ENCODE data around the gene ADD3. TPM values are rescaled to one million over a fixed set of nuclear protein-coding genes. Genes with fewer than 3 reads are reported as not detected.
"Not testable (repeated sequence)": the region's sequence is repeated elsewhere in the genome, so short reads cannot be mapped to it uniquely, and the experiment has no call there.

Gene ADD3
- total RNA-seq, 3 donors from 2014 or later, result 14.5 to 18.8 (median 16.6) TPM

- DNase-seq, result no peak
- ATAC-seq, result no peak
- no peak overlapping the region for H3K4me3 Mint-ChIP-seq
- peaks cover 79% of the 10 kb centered on the region for H3K4me1 Mint-ChIP-seq (ENCODE audit: low read depth)
- peaks cover 13% of the 10 kb centered on the region for H3K36me3 Mint-ChIP-seq (ENCODE audit: insufficient read depth)
- no peaks in the 10 kb centered on the region for H3K9me3 Mint-ChIP-seq
- no peaks in the 10 kb centered on the region for H3K27me3 Mint-ChIP-seq (ENCODE audit: low read depth)
These were observed 85.9 kb downstream of the ADD3 start for GRCh38 chr10:110093722-110094121.

GRCh38 chr10:110094786-110095185, 87.0 kb downstream of the ADD3 start:
- Mint-ChIP-seq H3K27me3 (ENCODE audit: low read depth) (no peaks in the 10 kb centered on the region), H3K4me3 (no peak overlapping the region), H3K9me3 (no peaks in the 10 kb centered on the region), H3K36me3 (ENCODE audit: insufficient read depth) (peaks cover 15% of the 10 kb centered on the region), H3K4me1 (ENCODE audit: low read depth) (peaks cover 80% of the 10 kb centered on the region)
- ATAC-seq, result no peak
- no peak for DNase-seq

- peaks cover 16% of the 10 kb centered on the region for H3K36me3 Mint-ChIP-seq (ENCODE audit: insufficient read depth)
- no peaks in the 10 kb centered on the region for H3K9me3 Mint-ChIP-seq
- H3K4me3 Mint-ChIP-seq, result peak overlapping the region; percentile 42
- H3K4me1 Mint-ChIP-seq (ENCODE audit: low read depth), result peaks cover 68% of the 10 kb centered on the region
- ATAC-seq (peak; percentile 81), DNase-seq (no peak)
- H3K27me3 Mint-ChIP-seq (ENCODE audit: low read depth), result no peaks in the 10 kb centered on the region
These were observed 93.8 kb downstream of the ADD3 start for GRCh38 chr10:110101464-110102144.

- Mint-ChIP-seq H3K4me3 (no peak overlapping the region), H3K36me3 (ENCODE audit: insufficient read depth) (peaks cover 19% of the 10 kb centered on the region), H3K27me3 (ENCODE audit: low read depth) (no peaks in the 10 kb centered on the region), H3K9me3 (no peaks in the 10 kb centered on the region), H3K4me1 (ENCODE audit: low read depth) (peaks cover 65% of the 10 kb centered on the region)
- no peak for ATAC-seq
- no peak for DNase-seq
These were observed 96.2 kb downstream of the ADD3 start for GRCh38 chr10:110103921-110104461.

- peaks cover 65% of the 10 kb centered on the region for H3K4me1 Mint-ChIP-seq (ENCODE audit: low read depth)
These were observed 98.1 kb downstream of the ADD3 start for GRCh38 chr10:110105873-110106272.

GRCh38 chr10:110107430-110107829, 99.6 kb downstream of the ADD3 start:
- H3K27me3 Mint-ChIP-seq (ENCODE audit: low read depth), result no peaks in the 10 kb centered on the region

More at GRCh38 chr10:110105873-110106272, 98.1 kb downstream of the ADD3 start:
- H3K4me3 Mint-ChIP-seq, result no peak overlapping the region
- H3K9me3 Mint-ChIP-seq, result no peaks in the 10 kb centered on the region
- DNase-seq (no peak), ATAC-seq (no peak)
- peaks cover 25% of the 10 kb centered on the region for H3K36me3 Mint-ChIP-seq (ENCODE audit: insufficient read depth)
- H3K27me3 Mint-ChIP-seq (ENCODE audit: low read depth), result no peaks in the 10 kb centered on the region

GRCh38 chr10:110107887-110108286, 100.1 kb downstream of the ADD3 start:
- no peak for ATAC-seq
- H3K9me3 Mint-ChIP-seq, result no peaks in the 10 kb centered on the region
- H3K4me1 Mint-ChIP-seq (ENCODE audit: low read depth), result peaks cover 49% of the 10 kb centered on the region
- H3K4me3 Mint-ChIP-seq, result no peak overlapping the region
- DNase-seq, result no peak
- H3K36me3 Mint-ChIP-seq (ENCODE audit: insufficient read depth), result peaks cover 23% of the 10 kb centered on the region
- H3K27me3 Mint-ChIP-seq (ENCODE audit: low read depth), result no peaks in the 10 kb centered on the region

More at GRCh38 chr10:110107430-110107829, 99.6 kb downstream of the ADD3 start:
- no peak for ATAC-seq
- Mint-ChIP-seq H3K4me1 (ENCODE audit: low read depth) (peaks cover 50% of the 10 kb centered on the region), H3K4me3 (no peak overlapping the region), H3K36me3 (ENCODE audit: insufficient read depth) (peaks cover 23% of the 10 kb centered on the region), H3K9me3 (no peaks in the 10 kb centered on the region)
- no peak for DNase-seq

GRCh38 chr10:110109511-110109910, 101.7 kb downstream of the ADD3 start:
- H3K9me3 Mint-ChIP-seq, result no peaks in the 10 kb centered on the region
- H3K4me1 Mint-ChIP-seq (ENCODE audit: low read depth), result peaks cover 33% of the 10 kb centered on the region
- no peak for DNase-seq
- H3K27me3 Mint-ChIP-seq (ENCODE audit: low read depth), result no peaks in the 10 kb centered on the region
- ATAC-seq, result no peak
- H3K4me3 Mint-ChIP-seq, result no peak overlapping the region
- peaks cover 28% of the 10 kb centered on the region for H3K36me3 Mint-ChIP-seq (ENCODE audit: insufficient read depth)

GRCh38 chr10:110110338-110110737, 102.6 kb downstream of the ADD3 start:
- H3K9me3 Mint-ChIP-seq, result no peaks in the 10 kb centered on the region
- H3K36me3 Mint-ChIP-seq (ENCODE audit: insufficient read depth), result peaks cover 25% of the 10 kb centered on the region
- ATAC-seq, result peak; percentile 67 to 76
- DNase-seq, result no peak
- no peak overlapping the region for H3K4me3 Mint-ChIP-seq
- H3K27me3 Mint-ChIP-seq (ENCODE audit: low read depth), result no peaks in the 10 kb centered on the region
- peaks cover 31% of the 10 kb centered on the region for H3K4me1 Mint-ChIP-seq (ENCODE audit: low read depth)

GRCh38 chr10:110113670-110114337, 106.0 kb downstream of the ADD3 start:
- Mint-ChIP-seq H3K36me3 (ENCODE audit: insufficient read depth) (peaks cover 29% of the 10 kb centered on the region), H3K9me3 (no peaks in the 10 kb centered on the region), H3K4me1 (ENCODE audit: low read depth) (peaks cover 19% of the 10 kb centered on the region), H3K4me3 (no peak overlapping the region), H3K27me3 (ENCODE audit: low read depth) (no peaks in the 10 kb centered on the region)
- DNase-seq (no peak), ATAC-seq (no peak)

GRCh38 chr10:110114668-110115067, 106.9 kb downstream of the ADD3 start:
- ATAC-seq; H3K4me3 Mint-ChIP-seq; DNase-seq; H3K27me3 Mint-ChIP-seq (ENCODE audit: low read depth); H3K9me3 Mint-ChIP-seq: not testable (repeated sequence)
- H3K36me3 Mint-ChIP-seq (ENCODE audit: insufficient read depth), result peaks cover 36% of the 10 kb centered on the region
- H3K4me1 Mint-ChIP-seq (ENCODE audit: low read depth), result peaks cover 16% of the 10 kb centered on the region

GRCh38 chr10:110115784-110116520, 108.2 kb downstream of the ADD3 start:
- Mint-ChIP-seq H3K4me1 (ENCODE audit: low read depth) (peaks cover 6% of the 10 kb centered on the region), H3K27me3 (ENCODE audit: low read depth) (no peaks in the 10 kb centered on the region), H3K9me3 (no peaks in the 10 kb centered on the region), H3K36me3 (ENCODE audit: insufficient read depth) (peaks cover 33% of the 10 kb centered on the region), H3K4me3 (no peak overlapping the region)
- ATAC-seq, result no peak
- DNase-seq, result no peak

GRCh38 chr10:110118891-110119621, 111.3 kb downstream of the ADD3 start:
- H3K4me1 Mint-ChIP-seq (ENCODE audit: low read depth), result peaks cover 6% of the 10 kb centered on the region

GRCh38 chr10:110123594-110123993, 115.8 kb downstream of the ADD3 start:
- no peak for ATAC-seq
- Mint-ChIP-seq H3K27me3 (ENCODE audit: low read depth) (no peaks in the 10 kb centered on the region), H3K36me3 (ENCODE audit: insufficient read depth) (peaks cover 38% of the 10 kb centered on the region), H3K4me3 (no peak overlapping the region), H3K4me1 (ENCODE audit: low read depth) (no peaks in the 10 kb centered on the region), H3K9me3 (no peaks in the 10 kb centered on the region)
- DNase-seq, result no peak

More at GRCh38 chr10:110118891-110119621, 111.3 kb downstream of the ADD3 start:
- ATAC-seq, result no peak
- H3K27me3 Mint-ChIP-seq (ENCODE audit: low read depth), result no peaks in the 10 kb centered on the region
- no peak overlapping the region for H3K4me3 Mint-ChIP-seq
- peaks cover 36% of the 10 kb centered on the region for H3K36me3 Mint-ChIP-seq (ENCODE audit: insufficient read depth)
- no peak for DNase-seq
- H3K9me3 Mint-ChIP-seq, result no peaks in the 10 kb centered on the region

All from activated T-cell treated with anti-CD3 and anti-CD28 coated beads, Interleukin-2, amount 50 U/mL, for 4 hours (primary cell).